A549 (cell line): ENCODE results near the gene C19orf73. TPM values are rescaled to one million over a fixed set of nuclear protein-coding genes. Genes with fewer than 3 reads are reported as not detected.

Experiments
- ATAC-seq, 2 experiments: fragments of 200-7000 bp in 1 of 2; fragments of >200 bp in 1 of 2; cut with Nextera tagmentation in 1 of 2; cut with Tn5 transposase in 1 of 2; 3 replicates each; pipeline versions ENCODE4 v1.8.0 to v1.9.1; 2018 to 2020; ENCODE audit warnings: mild to moderate bottlenecking in 1 of 2, moderate library complexity in 1 of 2
- CTCF ChIA-PET: fragments of 300-600 bp; sonication (Branson Sonifier 250); formaldehyde crosslinking; extraction: SDS; loops from one replicate; lab custom pipeline; 2021; ENCODE audit warnings: antibody characterized with exemption, inconsistent platforms; lab: Yijun Ruan, JAX
- POLR2A ChIA-PET: fragments of 350-600 bp; formaldehyde crosslinking; extraction: SDS; loops from one replicate; lab custom pipeline; 2021; ENCODE audit warnings: antibody characterized with exemption, inconsistent platforms; lab: Yijun Ruan, JAX
- DNase-seq, 2 experiments: peaks; one replicate each; pipeline versions ENCODE4 v3.0.0 to v3.0.0-alpha.2; 2011 to 2016; ENCODE audit warnings: low read depth in 1 of 2, low spot score in 1 of 2
- FAIRE-seq: peaks from 2 replicates; lab custom pipeline; 2011; peaks lifted over from hg19 to GRCh38; lab: Jason Lieb, UNC
- H3K27ac ChIP-seq, 2 experiments: fragments of >200 bp; sonication (Bioruptor Twin); formaldehyde crosslinking; 3 replicates each; pipeline ENCODE4 v1.5.1; 2016 to 2017
- H3K4me1 ChIP-seq: fragments of >200 bp; sonication (Bioruptor Twin); formaldehyde crosslinking; 3 replicates; pipeline ENCODE4 v1.6.1; 2016
- H3K4me2 ChIP-seq: fragments of >200 bp; sonication (Bioruptor Twin); formaldehyde crosslinking; 3 replicates; pipeline ENCODE4 v1.6.1; 2016
- H3K4me3 ChIP-seq: fragments of >200 bp; sonication (Bioruptor Twin); formaldehyde crosslinking; 3 replicates; pipeline ENCODE4 v1.5.1; 2016
- H3K9me3 ChIP-seq: fragments of >200 bp; sonication (Bioruptor Twin); formaldehyde crosslinking; 3 replicates; pipeline ENCODE4 v1.6.1; 2016
- ATOH8 ChIP-seq: fragments of 250-450 bp; sonication (Bioruptor Pico); IDR thresholded peaks from 2 replicates; pipeline ENCODE4 v1.5.0; 2020; ENCODE audit warnings: low read depth, mild to moderate bottlenecking, moderate library complexity
- BCL3 ChIP-seq: fragments of >200 bp; sonication (Bioruptor Twin); formaldehyde crosslinking; IDR thresholded peaks from 3 replicates; pipeline ENCODE4 v1.6.1; 2016
- CEBPB ChIP-seq, 2 experiments: fragments of >200 bp in 1 of 2; sonication (Bioruptor Twin) in 1 of 2; formaldehyde crosslinking in 1 of 2; IDR thresholded peaks; 2 replicates each; pipeline ENCODE4 v1.6.1; 2012 to 2016
- CTCF ChIP-seq: fragments of >200 bp; sonication (Bioruptor Twin); formaldehyde crosslinking; IDR thresholded peaks from 3 replicates; pipeline ENCODE4 v1.5.1; 2016
- E2F6 ChIP-seq: IDR thresholded peaks from 2 replicates; pipeline ENCODE4 v1.6.1; 2012; ENCODE audit warnings: low read depth, borderline replicate concordance
- EHF ChIP-seq: fragments of 250-450 bp; sonication (Bioruptor Pico); IDR thresholded peaks from 2 replicates; pipeline ENCODE4 v1.5.0; 2020; ENCODE audit warnings: mild to moderate bottlenecking
- FOSB ChIP-seq: fragments of 250-450 bp; sonication (Bioruptor Pico); IDR thresholded peaks from 2 replicates; pipeline ENCODE4 v1.5.0; 2020; ENCODE audit warnings: mild to moderate bottlenecking, moderate library complexity
- HEYL ChIP-seq: fragments of 250-450 bp; sonication (Bioruptor Pico); IDR thresholded peaks from 2 replicates; pipeline ENCODE4 v1.8.0; 2021; ENCODE audit warnings: mild to moderate bottlenecking, moderate library complexity
- HOXB5 ChIP-seq: fragments of 250-450 bp; sonication (Bioruptor Pico); IDR thresholded peaks from 2 replicates; pipeline ENCODE4 v1.5.0; 2020; ENCODE audit warnings: mild to moderate bottlenecking, moderate library complexity
- JUN ChIP-seq, 2 experiments: fragments of >200 bp; sonication (Bioruptor Twin); formaldehyde crosslinking; IDR thresholded peaks; 2 replicates in 1 of 2; 3 replicates in 1 of 2; pipeline ENCODE4 v1.6.1; 2016 to 2017
- JUNB ChIP-seq: fragments of >200 bp; sonication (Bioruptor Twin); formaldehyde crosslinking; IDR thresholded peaks from 2 replicates; pipeline ENCODE4 v1.6.1; 2016
- KDM5A ChIP-seq: fragments of 200-600 bp; sonication (generic); IDR thresholded peaks from 2 replicates; pipeline ENCODE4 v1.6.1; 2016; ENCODE audit warnings: antibody characterized with exemption, mild to moderate bottlenecking
- MAFK ChIP-seq: fragments of 450-650 bp; IDR thresholded peaks from 2 replicates; pipeline ENCODE4 v1.6.1; 2014; ENCODE audit not compliant: partially characterized antibody
- MAX ChIP-seq: IDR thresholded peaks from 2 replicates; pipeline ENCODE4 v1.6.1; 2012
- PBX3 ChIP-seq: IDR thresholded peaks from 2 replicates; pipeline ENCODE4 v1.6.1; 2012
- PHF8 ChIP-seq: fragments of 200-600 bp; sonication (generic); IDR thresholded peaks from 2 replicates; pipeline ENCODE4 v1.6.1; 2016; ENCODE audit warnings: low read depth, mild to moderate bottlenecking, antibody characterized with exemption, moderate library complexity, borderline replicate concordance
- POLR2A ChIP-seq: IDR thresholded peaks from 2 replicates; pipeline ENCODE4 v1.6.1; 2012; ENCODE audit warnings: mild to moderate bottlenecking, low read length
- RAD21 ChIP-seq, 2 experiments: fragments of >200 bp in 1 of 2; sonication (Bioruptor Twin) in 1 of 2; formaldehyde crosslinking in 1 of 2; IDR thresholded peaks in 1 of 2; conservative IDR thresholded peaks in 1 of 2; 2 replicates in 1 of 2; 3 replicates in 1 of 2; pipeline ENCODE4 v1.6.1; 2012 to 2018; ENCODE audit warnings: inconsistent platforms in 1 of 2
- RNF2 ChIP-seq: fragments of 200-600 bp; sonication (generic); IDR thresholded peaks from 2 replicates; pipeline ENCODE4 v1.6.1; 2016; ENCODE audit warnings: low read depth, mild to moderate bottlenecking, antibody characterized with exemption, moderate library complexity, borderline replicate concordance
- TFCP2L1 ChIP-seq: fragments of 250-450 bp; sonication (Bioruptor Pico); IDR thresholded peaks from 2 replicates; pipeline ENCODE4 v1.5.0; 2021; ENCODE audit warnings: mild to moderate bottlenecking
- USF2 ChIP-seq: fragments of 450-650 bp; IDR thresholded peaks from 2 replicates; pipeline ENCODE4 v1.6.1; 2014; ENCODE audit warnings: antibody characterized with exemption
- ZC3H11A ChIP-seq: fragments of 450-650 bp; IDR thresholded peaks from 2 replicates; pipeline ENCODE4 v1.6.1; 2014; ENCODE audit warnings: antibody characterized with exemption, mild to moderate bottlenecking
- ZFP36 ChIP-seq: fragments of 450-650 bp; IDR thresholded peaks from 2 replicates; pipeline ENCODE4 v1.6.1; 2014; ENCODE audit warnings: borderline replicate concordance; ENCODE audit not compliant: partially characterized antibody
- ZSCAN20 ChIP-seq: fragments of 250-450 bp; sonication (Bioruptor Pico); IDR thresholded peaks from 2 replicates; pipeline ENCODE4 v1.8.0; 2022; ENCODE audit warnings: mild to moderate bottlenecking, moderate library complexity
- WGBS: methylation state at CpG from one replicate; pipeline ENCODE4 v1.1.6; 2017; ENCODE audit errors: missing lambda C conversion rate; 5-methylcytosine and 5-hydroxymethylcytosine counted together
- polyA plus RNA-seq, 4 experiments: library from polyadenylated mRNA; depleted of rRNA in 3 of 4; stranded (reverse); fragments of >200 nt; fragmentation: RNase III in 1 of 4; extraction: RNeasy Plus Mini Kit Qiagen cat#74134 plus additional on column Dnase treatment in 1 of 4; gene quantifications; 2 replicates in 3 of 4; 3 replicates in 1 of 4; pipeline ENCODE4 v1.2.3, GENCODE V29; 2011 to 2017

C19orf73 gene
- polyA plus RNA-seq, 2 of the 4 experiments (the other 2 are of a cell fraction): 1.8 to 2.2 TPM

- Histone ChIP-seq H3K9me3 (no peaks in the 10 kb centered on the region), H3K4me1 (peaks cover 27% of the 10 kb centered on the region), H3K27ac (peak overlapping the region; percentile 92 to 95), H3K4me2 (peak overlapping the region; percentile 96), H3K4me3 (peak overlapping the region; percentile 79)
- TF ChIP-seq KDM5A (no peak), FOSB (CRISPR knock-in tag) (no peak), PHF8 (no peak), HOXB5 (0 out of 2 replicates have a peak, but pooled peaks have one; percentile 11), RNF2 (peak; percentile 69; the same call in 1 of the 2 replicates), ZC3H11A (no peak), MAFK (no peak), ZSCAN20 (CRISPR knock-in tag) (no peak), MAX (no peak), TFCP2L1 (CRISPR knock-in tag) (no peak), RAD21 (conservative IDR thresholded peaks at IDR 0.05 in 1 of 2, IDR thresholded peaks at IDR 0.05 in 1 of 2) (no peak), JUN (IDR thresholded peaks at IDR 0.05) (no peak), ZFP36 (no peak), JUNB (no peak)
- ATAC-seq (no peak), DNase-seq (no peak), FAIRE-seq (no peak)
- ChIA-PET POLR2A (interaction anchor here (0.6 to 1.8 kb wide), 6 partner anchors 11 to 96 kb away, joined by 3 to 8 read pairs (median 4); no protein-coding TSS in a partner anchor), CTCF (interaction anchor here (0.8 to 11.5 kb wide), 19 partner anchors 9 to 126 kb away, joined by 3 to 241 read pairs (median 5); no protein-coding TSS in a partner anchor)
- WGBS: 31% methylated on average over 46 of the region's 68 CpGs
Observed at GRCh38 chr19:49114630-49115363, 4.1 kb downstream of the C19orf73 start.

GRCh38 chr19:49113762-49114629 is 4.9 kb downstream of the C19orf73 start, which contains the start of gene LIN7B:
LIN7B (plus strand) TSS chr19:49114370; CDS start chr19:49114405, 35 bp downstream.
- peak within 1 kb of the TSS; percentile 96 for H3K4me2 ChIP-seq
- TF ChIP-seq EHF (CRISPR knock-in tag) (peak; percentile 66; the same call in 1 of the 2 replicates), BCL3 (peak; percentile 34; the same call in 1 of the 3 replicates), ATOH8 (CRISPR knock-in tag) (0 out of 2 replicates have a peak, but pooled peaks have one; percentile 76), HOXB5 (0 out of 2 replicates have a peak, but pooled peaks have one; percentile 39), HEYL (CRISPR knock-in tag) (no peak), JUN (IDR thresholded peaks at IDR 0.05) (peak in 1 of 2 experiments; percentile 76; a peak in 2 of 5 replicates), RNF2 (no peak), MAX (peak; percentile 83), CEBPB (IDR thresholded peaks at IDR 0.05) (peak; percentile 16 to 74; a peak in 2 of 4 replicates), PBX3 (no peak), POLR2A (peak; percentile 78), E2F6 (peak; percentile 75; the same call in 1 of the 2 replicates), ZSCAN20 (CRISPR knock-in tag) (no peak), CTCF (peak; percentile 81), USF2 (peak; percentile 92), TFCP2L1 (CRISPR knock-in tag) (no peak)
- TF ChIP-seq, all 56 proteins: peak for 11
- ChIA-PET CTCF (interaction anchor here (0.9 to 11.5 kb wide), 25 partner anchors 10 to 127 kb away, joined by 3 to 241 read pairs (median 4); a partner anchor contains a TSS), POLR2A (interaction anchor here (0.5 to 1.8 kb wide), 9 partner anchors 12 to 110 kb away, joined by 3 to 8 read pairs (median 4); no protein-coding TSS in a partner anchor)
- ATAC-seq (peak; percentile 67), DNase-seq (peak; percentile 85 to 94), FAIRE-seq (no peak)
- H3K4me3 ChIP-seq: peak within 1 kb of the TSS; percentile 79
- 2% methylated on average over 30 of the region's 66 CpGs for whole genome bisulfite sequencing
- H3K27ac ChIP-seq: peak within 1 kb of the TSS; percentile 92 to 95
- peaks cover 27% of the 10 kb centered on the region for H3K4me1 ChIP-seq
- H3K9me3 ChIP-seq: no peaks in the 10 kb centered on the region
